ENCODE data around the gene NTSR1. TPM values are rescaled to one million over a fixed set of nuclear protein-coding genes. Genes with fewer than 3 reads are reported as not detected.
A peak's percentile ranks its signal among the peaks of the same experiment; 100 is the strongest.

Gene NTSR1
- total RNA-seq (2022) = 4.5 and 6.2 TPM in 2 replicates
- percentile 37 among the genes with signal in this experiment for Bru-seq, nascent RNA
- BruChase-seq, experiment 1, labeled RNA remaining after a 6-hour chase = percentile 42 among the genes with signal in this experiment
- BruChase-seq, experiment 2, labeled RNA remaining after a 2-hour chase = percentile 37 among the genes with signal in this experiment
- long read RNA-seq, full-length matches to known transcripts = 3 of 7 reads
- long read RNA-seq, partial matches to known transcripts = 0 of 7 reads
- long read RNA-seq, other reads (novel, unspliced or antisense) = 4 of 7 reads

- no peak within 1 kb of the TSS for H3K27ac Mint-ChIP-seq (ENCODE audit: low read depth, unreplicated experiment)
- H3K4me1 Mint-ChIP-seq (ENCODE audit: insufficient read depth, unreplicated experiment) = peaks cover 42% of the 10 kb centered on the region
- H3K4me3 Mint-ChIP-seq (ENCODE audit: unreplicated experiment) = peak within 1 kb of the TSS; percentile 65
- no peaks in the 10 kb centered on the region for H3K9me3 Mint-ChIP-seq (ENCODE audit: unreplicated experiment)
- CTCF ChIA-PET = interaction anchor here (0.6 to 2.0 kb wide), 3 partner anchors 83 to 1459 kb away, joined by 3 to 8 read pairs (median 3); no protein-coding TSS in a partner anchor
- no peaks in the 10 kb centered on the region for H3K36me3 Mint-ChIP-seq (ENCODE audit: insufficient read depth, unreplicated experiment)
- POLR2A ChIA-PET = interaction anchor here (0.9 to 2.0 kb wide), 3 partner anchors 31 to 82 kb away, joined by 3 to 6 read pairs (median 4); no protein-coding TSS in a partner anchor
- no peak for DNase-seq (ENCODE audit: unreplicated experiment)
- no peak for TF ChIP-seq CTCF (IDR thresholded peaks at IDR 0.05; ENCODE audit: unreplicated experiment)
- no peaks in the 10 kb centered on the region for H3K27me3 Mint-ChIP-seq (ENCODE audit: insufficient read depth, unreplicated experiment)
- BruUV-seq (replicated peaks) = no TSS peak
- intact Hi-C loops (cut with micrococcal nuclease) = loop anchor here (10.0 kb wide), 1 partner anchor 54 kb away; no protein-coding TSS in a partner anchor
Observed at GRCh38 chr20:62708591-62709536, at the start of gene NTSR1. TSS of gene NTSR1 (plus strand) at chr20:62708836. CDS start at chr20:62709208, 372 bp downstream.

DNA sequence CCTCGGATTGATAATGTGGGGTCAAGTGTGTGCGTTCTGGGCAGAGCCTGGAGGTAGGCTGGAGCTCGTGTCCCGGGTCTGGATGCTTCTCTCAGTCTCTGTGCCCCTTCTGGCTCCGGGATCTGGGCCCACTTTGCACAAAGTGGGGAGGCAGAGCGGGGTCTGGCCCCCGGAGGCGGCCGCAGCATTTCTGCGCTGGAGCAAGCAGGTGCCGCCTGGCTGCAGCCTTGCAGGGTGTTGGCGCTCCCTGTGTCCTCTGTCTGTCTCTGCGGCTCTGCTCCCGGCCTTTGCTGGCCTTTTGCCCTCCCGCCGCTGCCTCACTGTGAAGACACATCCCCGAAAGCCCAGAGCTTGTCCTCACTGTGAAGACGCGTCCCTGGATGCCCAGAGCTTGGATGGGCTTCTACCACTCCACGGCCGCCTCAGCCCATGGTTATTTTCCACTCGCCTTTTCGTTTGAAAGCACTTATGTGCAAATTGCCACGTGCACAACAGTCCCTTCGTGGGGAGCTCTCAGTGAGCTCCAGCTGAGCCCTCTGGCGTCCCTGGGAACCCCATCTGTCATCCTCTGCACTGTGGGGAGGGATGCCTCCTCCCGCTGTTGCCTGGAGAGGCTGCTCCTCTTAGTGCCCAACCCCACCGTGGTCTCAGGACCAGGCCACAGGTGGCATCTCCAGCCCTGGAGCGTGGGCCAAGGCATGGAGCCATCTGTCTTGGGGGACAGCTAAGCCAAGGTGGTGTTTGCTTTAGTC is 49.0 kb upstream of the NTSR1 start:
- Mint-ChIP-seq H3K4me3 (ENCODE audit: unreplicated experiment) (no peak overlapping the region), H3K27me3 (ENCODE audit: insufficient read depth, unreplicated experiment) (no peaks in the 10 kb centered on the region), H3K9me3 (ENCODE audit: unreplicated experiment) (no peaks in the 10 kb centered on the region), H3K4me1 (ENCODE audit: insufficient read depth, unreplicated experiment) (peaks cover 7% of the 10 kb centered on the region), H3K36me3 (ENCODE audit: insufficient read depth, unreplicated experiment) (peaks cover 27% of the 10 kb centered on the region), H3K27ac (ENCODE audit: low read depth, unreplicated experiment) (no peak overlapping the region)
- ChIA-PET POLR2A (no interaction called here), CTCF (interaction anchor here (0.7 to 0.9 kb wide), 2 partner anchors 9 to 151 kb away, joined by 3 read pairs; no protein-coding TSS in a partner anchor)
- intact Hi-C loops (cut with micrococcal nuclease) = loop anchor here (10.0 kb wide), 1 partner anchor 45 kb away; the partner anchor contains the start of gene NTSR1
- DNase-seq (ENCODE audit: unreplicated experiment) = no peak
- no TSS peak for BruUV-seq (replicated peaks)
- no peak for TF ChIP-seq CTCF (IDR thresholded peaks at IDR 0.05; ENCODE audit: unreplicated experiment)

DNA sequence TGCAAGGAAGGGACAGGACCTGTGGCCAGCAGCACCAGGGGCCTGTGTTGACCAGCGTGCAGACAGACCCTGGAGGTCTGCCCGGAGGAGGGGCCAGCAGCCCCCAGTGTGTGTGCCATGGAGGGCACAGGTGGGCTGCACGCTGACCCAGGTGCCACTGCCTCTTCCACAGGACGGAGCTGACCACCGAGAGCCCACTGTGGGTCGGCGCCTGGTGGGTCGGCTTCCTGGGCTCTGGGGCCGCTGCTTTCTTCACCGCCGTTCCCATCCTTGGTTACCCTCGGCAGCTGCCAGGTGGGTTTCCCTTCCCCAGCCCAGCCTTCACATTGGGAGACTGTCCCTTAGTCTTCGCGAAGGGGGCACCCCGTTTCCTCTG is 48.4 kb upstream of the NTSR1 start:
- peaks cover 33% of the 10 kb centered on the region for H3K36me3 Mint-ChIP-seq (ENCODE audit: insufficient read depth, unreplicated experiment)
- intact Hi-C loops (cut with micrococcal nuclease) = no loop called here
- no peaks in the 10 kb centered on the region for H3K27me3 Mint-ChIP-seq (ENCODE audit: insufficient read depth, unreplicated experiment)
- no peak for TF ChIP-seq CTCF (IDR thresholded peaks at IDR 0.05; ENCODE audit: unreplicated experiment)
- H3K4me3 Mint-ChIP-seq (ENCODE audit: unreplicated experiment) = no peak overlapping the region
- H3K4me1 Mint-ChIP-seq (ENCODE audit: insufficient read depth, unreplicated experiment) = peaks cover 7% of the 10 kb centered on the region
- no peak for DNase-seq (ENCODE audit: unreplicated experiment)
- no peaks in the 10 kb centered on the region for H3K9me3 Mint-ChIP-seq (ENCODE audit: unreplicated experiment)
- no peak overlapping the region for H3K27ac Mint-ChIP-seq (ENCODE audit: low read depth, unreplicated experiment)
- CTCF ChIA-PET = interaction anchor here (0.7 to 0.9 kb wide), 2 partner anchors 9 to 152 kb away, joined by 3 read pairs; no protein-coding TSS in a partner anchor
- POLR2A ChIA-PET = no interaction called here
- BruUV-seq (replicated peaks) = no TSS peak

Measured in MCF 10A (cell line).